Naive B cell (primary cell): ENCODE results near the gene HDAC1. TPM values are rescaled to one million over a fixed set of nuclear protein-coding genes. Genes with fewer than 3 reads are reported as not detected.

Source experiments
- ATAC-seq, 2 donors: fragments of 150-1000 bp; cut with Tn5 transposase; 2 replicates each; pipeline ENCODE4 v1.10.0; 2021; ENCODE audit warnings: low read depth in 2 of 2, mild to moderate bottlenecking in 2 of 2, moderate library complexity in 2 of 2
- DNase-seq: peaks from one replicate; pipeline ENCODE4 v3.0.0; 2022
- H3K27ac Mint-ChIP-seq, 6 donors: one replicate each; pipeline ENCODE4 v1.8.0; 2020 to 2022; ENCODE audit warnings: mild to moderate bottlenecking in 6 of 6, mixed read lengths in 6 of 6, moderate library complexity in 5 of 6, inconsistent platforms in 2 of 6
- H3K27me3 Mint-ChIP-seq, 3 donors: one replicate each; pipeline ENCODE4 v1.8.0; 2021 to 2022; ENCODE audit warnings: mixed read lengths in 3 of 3, mild to moderate bottlenecking in 1 of 3
- H3K36me3 Mint-ChIP-seq, 2 donors: one replicate each; pipeline ENCODE4 v1.8.0; 2020 to 2022; ENCODE audit warnings: mixed read lengths in 2 of 2, inconsistent platforms in 1 of 2, mild to moderate bottlenecking in 1 of 2
- H3K4me1 Mint-ChIP-seq, 3 donors: one replicate each; pipeline ENCODE4 v1.8.0; 2020 to 2022; ENCODE audit warnings: mixed read lengths in 3 of 3, inconsistent platforms in 1 of 3, mild to moderate bottlenecking in 1 of 3, moderate library complexity in 1 of 3
- H3K4me3 Mint-ChIP-seq, 8 donors: one replicate each; pipeline ENCODE4 v1.8.0; 2020 to 2022; ENCODE audit warnings: mild to moderate bottlenecking in 8 of 8, mixed read lengths in 8 of 8, moderate library complexity in 8 of 8, inconsistent platforms in 2 of 8
- H3K9me3 Mint-ChIP-seq, 7 donors: one replicate each; pipeline ENCODE4 v1.8.0; 2020 to 2022; ENCODE audit warnings: mixed read lengths in 7 of 7, mild to moderate bottlenecking in 5 of 7, inconsistent platforms in 2 of 7, moderate library complexity in 1 of 7
- polyA plus RNA-seq, 6 donors: library from polyadenylated mRNA; unstranded; fragments of 300-500 nt; fragmentation: Illumina TruSeq; gene quantifications; one replicate each; pipeline ENCODE4 v1.2.3, GENCODE V29; 2021; ENCODE audit warnings: low read depth in 6 of 6

Gene HDAC1
- polyA plus RNA-seq, 6 donors from 2014 or later: 179 to 253 (median 204) TPM

DNA sequence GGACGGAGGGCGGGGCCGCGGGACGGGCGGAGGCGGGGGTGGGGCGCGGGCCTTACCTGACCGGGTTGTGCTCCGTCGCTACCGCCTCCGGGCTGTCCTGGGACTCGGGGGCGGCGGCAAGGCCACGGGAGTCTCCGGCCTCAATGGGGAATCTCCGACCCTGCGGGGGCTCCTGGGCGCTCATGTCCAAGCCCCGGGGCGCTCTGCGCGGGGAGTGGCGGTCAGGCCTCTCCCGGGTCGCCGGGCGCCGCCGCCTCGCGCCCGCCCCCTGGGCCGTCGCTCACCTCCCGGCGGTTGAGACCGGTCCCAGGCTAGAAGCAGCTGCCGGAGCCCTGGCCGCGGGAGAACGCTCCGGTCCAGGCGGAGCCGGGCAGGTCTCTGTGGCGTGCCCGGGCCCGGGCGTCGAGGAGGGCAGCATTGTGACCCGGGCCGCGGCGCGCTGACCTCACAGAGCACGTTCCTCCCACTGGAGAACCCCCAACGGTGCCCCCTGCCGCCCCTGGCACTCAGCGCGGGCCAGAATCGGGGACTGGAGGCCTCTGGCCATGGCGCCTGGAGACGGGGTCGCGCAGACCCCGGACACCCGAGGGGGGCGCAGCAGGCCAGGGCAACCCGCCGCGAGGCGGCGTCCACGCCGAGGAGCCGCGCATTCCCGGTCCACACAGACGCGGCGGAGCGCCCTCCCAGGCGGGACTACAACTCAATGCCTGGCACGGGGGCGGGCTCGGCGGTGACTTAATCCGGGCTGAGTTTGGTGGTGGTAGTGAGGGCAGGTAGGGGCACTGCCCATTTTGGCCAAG is 70.0 kb downstream of the HDAC1 start:
- Mint-ChIP-seq H3K9me3 (peaks cover 0 to 1% (median 0%) of the 10 kb centered on the region in 7 donors), H3K36me3 (no peaks in the 10 kb centered on the region), H3K4me3 (peak overlapping the region in 7 of 8 donors; percentile 52 to 81 (median 70)), H3K4me1 (peaks cover 24 to 47% (median 35%) of the 10 kb centered on the region in 3 donors), H3K27me3 (peaks cover 0 to 5% (median 0%) of the 10 kb centered on the region in 3 donors), H3K27ac (peak overlapping the region in 1 of 6 donors; percentile 21)
- ATAC-seq (peak; percentile 25 to 29), DNase-seq (peak; percentile 32)

DNA sequence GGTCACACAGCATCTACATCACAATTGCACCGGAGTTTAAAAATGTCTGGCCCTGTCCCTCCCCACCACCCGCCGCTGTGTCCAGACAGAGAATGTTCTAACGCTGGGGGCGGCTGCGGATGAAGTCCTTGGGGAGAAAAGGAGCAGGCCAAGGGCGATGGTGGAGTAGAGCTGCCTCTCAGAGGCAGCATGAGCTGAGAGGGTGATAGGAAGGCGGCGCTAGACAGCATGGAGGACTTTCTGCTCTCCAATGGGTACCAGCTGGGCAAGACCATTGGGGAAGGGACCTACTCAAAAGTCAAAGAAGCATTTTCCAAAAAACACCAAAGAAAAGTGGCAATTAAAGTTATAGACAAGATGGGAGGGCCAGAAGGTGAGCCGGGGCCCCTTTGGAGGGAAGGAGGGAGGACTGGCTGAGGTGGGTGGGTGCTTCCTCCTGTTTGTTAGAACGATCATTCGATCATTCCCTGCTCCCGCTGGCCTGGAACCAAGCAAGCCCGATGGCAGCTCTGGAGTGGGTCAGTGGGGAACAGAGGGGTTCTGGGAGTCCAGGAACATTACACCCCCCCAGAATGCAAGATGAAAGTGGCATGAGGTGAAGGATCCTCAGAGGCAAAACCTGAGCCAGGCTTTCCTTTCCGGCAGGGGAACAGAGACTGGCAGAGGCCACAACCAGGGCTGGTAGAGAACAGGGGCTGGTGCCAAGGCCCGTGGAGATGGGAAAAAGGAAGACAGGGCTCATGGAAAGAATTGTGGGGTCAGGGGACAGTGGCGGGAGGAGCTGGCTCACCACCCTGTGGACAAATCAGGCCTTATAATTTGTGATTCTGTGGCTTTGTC is 70.8 kb downstream of the HDAC1 start, which contains the start of the genes FAM229A and TSSK3:
FAM229A (minus strand) TSS at position 12 of the 840 bp plus-strand sequence. CDS start 394 bp downstream, outside the sequence.
TSSK3 (plus strand) TSS at position 66 of the 840 bp plus-strand sequence; CDS start at position 229, 163 bp downstream.
- Mint-ChIP-seq H3K27ac (peak within 1 kb of the TSS in 4 of 6 donors; percentile 47 to 93 (median 69)), H3K4me1 (peaks cover 28 to 44% (median 35%) of the 10 kb centered on the region in 3 donors), H3K9me3 (peaks cover 0 to 1% (median 0%) of the 10 kb centered on the region in 7 donors), H3K4me3 (peak within 1 kb of the TSS; percentile 50 to 81 (median 68)), H3K27me3 (peaks cover 0 to 5% (median 0%) of the 10 kb centered on the region in 3 donors), H3K36me3 (no peaks in the 10 kb centered on the region)
- DNase-seq (no peak), ATAC-seq (no peak)

- H3K27ac Mint-ChIP-seq: peak overlapping the region in 2 of 6 donors; percentile 13 to 44
- ATAC-seq (no peak), DNase-seq (no peak)
- H3K27me3 Mint-ChIP-seq: peaks cover 0 to 5% (median 0%) of the 10 kb centered on the region in 3 donors
- H3K4me1 Mint-ChIP-seq: peaks cover 28 to 42% (median 35%) of the 10 kb centered on the region in 3 donors
- peaks cover 0 to 1% (median 0%) of the 10 kb centered on the region in 7 donors for H3K9me3 Mint-ChIP-seq
- H3K36me3 Mint-ChIP-seq: no peaks in the 10 kb centered on the region
- H3K4me3 Mint-ChIP-seq: peak overlapping the region in 3 of 8 donors; percentile 15 to 50 (median 33)
Observed at GRCh38 chr1:32363713-32364112, 71.8 kb downstream of the HDAC1 start.

GRCh38 chr1:32364836-32365235 is 73.0 kb downstream of the HDAC1 start:
- H3K27me3 Mint-ChIP-seq: peaks cover 0 to 5% (median 0%) of the 10 kb centered on the region in 3 donors
- no peaks in the 10 kb centered on the region for H3K36me3 Mint-ChIP-seq
- no peak for DNase-seq
- H3K27ac Mint-ChIP-seq: peak overlapping the region in 1 of 6 donors; percentile 70
- no peak overlapping the region for H3K4me3 Mint-ChIP-seq
- no peak for ATAC-seq
- H3K4me1 Mint-ChIP-seq: peaks cover 25 to 34% (median 28%) of the 10 kb centered on the region in 3 donors
- H3K9me3 Mint-ChIP-seq: peaks cover 0 to 1% (median 0%) of the 10 kb centered on the region in 7 donors

GRCh38 chr1:32365445-32365844 is 73.6 kb downstream of the HDAC1 start:
- Mint-ChIP-seq H3K36me3 (no peaks in the 10 kb centered on the region), H3K4me1 (peaks cover 22 to 30% (median 22%) of the 10 kb centered on the region in 3 donors), H3K27ac (peak overlapping the region in 2 of 6 donors; percentile 23 to 70), H3K27me3 (peaks cover 0 to 5% (median 0%) of the 10 kb centered on the region in 3 donors), H3K9me3 (peaks cover 0 to 1% (median 0%) of the 10 kb centered on the region in 7 donors), H3K4me3 (no peak overlapping the region)
- DNase-seq (no peak), ATAC-seq (no peak)

DNA sequence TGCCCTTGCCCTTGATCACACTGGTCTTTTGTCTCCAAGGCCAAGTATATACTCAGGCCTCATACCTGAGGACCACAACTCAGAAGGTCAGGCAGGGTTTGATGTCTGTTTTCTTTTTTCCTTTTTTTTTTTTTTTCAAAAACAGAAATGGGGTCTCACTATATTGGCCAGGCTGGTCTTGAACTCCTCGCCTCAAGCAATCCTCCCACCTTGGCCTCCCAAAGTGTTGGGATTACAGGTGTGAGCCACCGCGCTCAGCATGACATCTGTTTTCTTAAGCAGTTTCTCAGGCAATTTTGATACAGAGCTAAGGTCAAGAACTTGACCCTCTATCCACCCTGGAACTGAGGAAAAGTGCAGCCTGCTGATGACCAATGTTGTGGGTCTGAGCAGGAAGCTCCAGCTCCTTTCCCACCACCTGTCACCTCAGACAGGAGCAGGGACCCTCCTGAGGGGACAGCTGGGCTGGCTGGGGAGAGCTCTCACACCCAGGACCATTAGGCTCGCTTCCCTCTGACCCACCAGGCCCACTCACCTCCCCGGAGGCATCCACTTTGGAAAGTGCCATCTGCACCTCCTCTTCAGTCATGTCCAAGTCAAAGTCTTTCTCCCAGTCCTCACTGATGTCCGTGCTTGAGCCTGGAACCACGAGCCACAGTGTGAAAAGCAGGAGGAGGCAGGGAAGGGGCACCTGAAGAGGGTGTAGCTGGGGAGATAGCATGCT is 76.2 kb downstream of the HDAC1 start:
- no peaks in the 10 kb centered on the region for H3K9me3 Mint-ChIP-seq
- DNase-seq: no peak
- H3K4me1 Mint-ChIP-seq: peaks cover 20 to 31% (median 28%) of the 10 kb centered on the region in 3 donors
- H3K27ac Mint-ChIP-seq: no peak overlapping the region
- peaks cover 0 to 7% of the 10 kb centered on the region in 2 donors for H3K36me3 Mint-ChIP-seq
- no peak for ATAC-seq
- no peaks in the 10 kb centered on the region for H3K27me3 Mint-ChIP-seq
- no peak overlapping the region for H3K4me3 Mint-ChIP-seq

DNA sequence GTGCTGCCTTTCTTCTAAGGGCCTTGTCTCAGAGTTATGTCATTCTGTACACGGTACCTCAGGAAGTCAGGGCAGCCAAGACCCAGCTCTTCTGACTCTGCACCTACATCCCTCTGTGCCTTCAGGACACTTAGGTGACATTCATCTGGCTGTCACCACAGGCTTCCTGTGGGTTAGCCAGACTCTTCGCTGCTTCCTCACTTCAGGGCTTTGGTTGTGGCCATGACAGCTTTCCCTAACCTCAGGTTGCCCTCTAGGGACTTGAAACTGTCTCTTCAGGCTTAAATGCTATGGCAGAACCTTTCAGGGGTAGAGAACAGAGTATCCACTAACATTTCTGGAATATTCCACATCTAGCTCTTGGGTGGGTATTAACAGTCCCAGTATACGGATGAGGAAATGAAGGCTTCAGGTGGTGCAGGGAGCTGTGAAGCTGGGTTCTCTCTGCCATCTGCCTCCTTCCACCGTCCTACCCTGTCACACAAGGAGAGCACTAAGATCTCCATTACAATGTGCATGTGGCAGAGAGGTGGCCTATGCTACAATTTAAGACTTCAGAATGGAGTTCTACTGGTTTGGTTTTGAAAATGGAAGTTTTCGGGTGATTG is 80.4 kb downstream of the HDAC1 start:
- Mint-ChIP-seq H3K4me1 (peaks cover 14 to 26% (median 19%) of the 10 kb centered on the region in 3 donors), H3K27me3 (no peaks in the 10 kb centered on the region), H3K36me3 (peaks cover 0 to 10% of the 10 kb centered on the region in 2 donors)

GRCh38 chr1:32373996-32374592 is 82.2 kb downstream of the HDAC1 start:
- Mint-ChIP-seq H3K4me3 (no peak overlapping the region), H3K36me3 (peaks cover 3 to 25% of the 10 kb centered on the region in 2 donors), H3K4me1 (peaks cover 14 to 27% (median 19%) of the 10 kb centered on the region in 3 donors), H3K9me3 (no peaks in the 10 kb centered on the region), H3K27ac (peak overlapping the region in 1 of 6 donors; percentile 60), H3K27me3 (no peaks in the 10 kb centered on the region)
- DNase-seq (no peak), ATAC-seq (no peak)

More for the DNA sequence above, 80.4 kb downstream of the HDAC1 start:
- ATAC-seq: peak; percentile 82 to 86
- DNase-seq: peak; percentile 45
- Mint-ChIP-seq H3K4me3 (no peak overlapping the region), H3K27ac (peak overlapping the region in 5 of 6 donors; percentile 8 to 86 (median 28)), H3K9me3 (no peaks in the 10 kb centered on the region)

GRCh38 chr1:32376199-32376598 is 84.3 kb downstream of the HDAC1 start:
- no peak for DNase-seq

GRCh38 chr1:32377541-32378220 is 85.8 kb downstream of the HDAC1 start:
- Mint-ChIP-seq H3K4me3 (no peak overlapping the region), H3K9me3 (no peaks in the 10 kb centered on the region), H3K27me3 (no peaks in the 10 kb centered on the region), H3K4me1 (peaks cover 1 to 17% (median 10%) of the 10 kb centered on the region in 3 donors), H3K36me3 (peaks cover 9 to 36% of the 10 kb centered on the region in 2 donors), H3K27ac (peak overlapping the region in 3 of 6 donors; percentile 21 to 91 (median 44))
- ATAC-seq (no peak), DNase-seq (no peak)

More at GRCh38 chr1:32376199-32376598, 84.3 kb downstream of the HDAC1 start:
- peaks cover 14 to 29% (median 20%) of the 10 kb centered on the region in 3 donors for H3K4me1 Mint-ChIP-seq
- H3K36me3 Mint-ChIP-seq: peaks cover 9 to 43% of the 10 kb centered on the region in 2 donors
- no peaks in the 10 kb centered on the region for H3K9me3 Mint-ChIP-seq
- no peak for ATAC-seq
- no peaks in the 10 kb centered on the region for H3K27me3 Mint-ChIP-seq
- peak overlapping the region in 2 of 6 donors; percentile 34 to 42 for H3K27ac Mint-ChIP-seq
- peak overlapping the region in 1 of 8 donors; percentile 15 for H3K4me3 Mint-ChIP-seq

DNA sequence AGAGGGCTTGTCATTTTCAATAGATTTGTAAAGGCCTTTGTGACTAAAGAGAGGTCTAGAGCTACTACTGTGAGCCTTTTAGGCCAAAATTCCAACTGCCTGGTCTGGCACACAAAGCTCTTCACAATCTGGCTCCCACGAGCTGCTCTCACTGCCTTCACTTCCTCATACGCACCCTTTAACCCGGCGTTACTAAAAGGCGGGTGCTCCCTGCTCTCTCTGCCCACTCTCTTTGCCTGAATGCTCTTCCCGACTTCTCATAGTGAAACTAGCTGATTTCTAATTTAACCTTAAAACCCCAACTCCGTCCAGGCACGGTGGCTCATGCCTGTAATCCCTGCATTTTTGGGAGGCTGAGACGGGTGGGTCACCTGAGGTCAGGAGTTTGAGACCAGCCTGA is 88.2 kb downstream of the HDAC1 start:
- Mint-ChIP-seq H3K4me1 (peaks cover 0 to 9% (median 1%) of the 10 kb centered on the region in 3 donors), H3K4me3 (no peak overlapping the region), H3K27ac (peak overlapping the region in 1 of 6 donors; percentile 33), H3K9me3 (no peaks in the 10 kb centered on the region), H3K36me3 (peaks cover 20 to 36% of the 10 kb centered on the region in 2 donors), H3K27me3 (no peaks in the 10 kb centered on the region)
- ATAC-seq (no peak), DNase-seq (no peak)
